LNCAP (cell line): ENCODE measurements around the gene NTN4.

Experiments used
- CTCF ChIP-seq: fragments of 450-650 bp; IDR thresholded peaks from 2 replicates; pipeline ENCODE4 v1.5.1; 2017; ENCODE audit warnings: mild to moderate bottlenecking

NTN4 gene

GRCh38 chr12:95709152-95709551 is 81.4 kb downstream of the NTN4 start:
- no peak for TF ChIP-seq CTCF

GRCh38 chr12:95705143-95705542 is 85.4 kb downstream of the NTN4 start:
- no peak for TF ChIP-seq CTCF

- TF ChIP-seq CTCF: no peak
Observed at GRCh38 chr12:95703986-95704385, 86.6 kb downstream of the NTN4 start.

GRCh38 chr12:95701722-95702418 is 88.7 kb downstream of the NTN4 start:
- no peak for TF ChIP-seq CTCF

- no peak for TF ChIP-seq CTCF
Observed at GRCh38 chr12:95701275-95701674, 89.3 kb downstream of the NTN4 start.

GRCh38 chr12:95700316-95700785 is 90.2 kb downstream of the NTN4 start:
- no peak for TF ChIP-seq CTCF

GRCh38 chr12:95699579-95699978 is 91.0 kb downstream of the NTN4 start:
- no peak for TF ChIP-seq CTCF

GRCh38 chr12:95694136-95694535 is 96.4 kb downstream of the NTN4 start:
- no peak for TF ChIP-seq CTCF
